Uterine smooth muscle cell (primary cell): ENCODE results near the gene CMTR2. TPM values are rescaled to one million over a fixed set of nuclear protein-coding genes. Genes with fewer than 3 reads are reported as not detected.

Experiments
- total RNA-seq: library from RNA; depleted of rRNA; stranded (reverse); fragments of >200 nt; gene quantifications from 2 replicates; pipeline ENCODE4 v1.2.3, GENCODE V29; 2014

The CMTR2 gene, protein sequence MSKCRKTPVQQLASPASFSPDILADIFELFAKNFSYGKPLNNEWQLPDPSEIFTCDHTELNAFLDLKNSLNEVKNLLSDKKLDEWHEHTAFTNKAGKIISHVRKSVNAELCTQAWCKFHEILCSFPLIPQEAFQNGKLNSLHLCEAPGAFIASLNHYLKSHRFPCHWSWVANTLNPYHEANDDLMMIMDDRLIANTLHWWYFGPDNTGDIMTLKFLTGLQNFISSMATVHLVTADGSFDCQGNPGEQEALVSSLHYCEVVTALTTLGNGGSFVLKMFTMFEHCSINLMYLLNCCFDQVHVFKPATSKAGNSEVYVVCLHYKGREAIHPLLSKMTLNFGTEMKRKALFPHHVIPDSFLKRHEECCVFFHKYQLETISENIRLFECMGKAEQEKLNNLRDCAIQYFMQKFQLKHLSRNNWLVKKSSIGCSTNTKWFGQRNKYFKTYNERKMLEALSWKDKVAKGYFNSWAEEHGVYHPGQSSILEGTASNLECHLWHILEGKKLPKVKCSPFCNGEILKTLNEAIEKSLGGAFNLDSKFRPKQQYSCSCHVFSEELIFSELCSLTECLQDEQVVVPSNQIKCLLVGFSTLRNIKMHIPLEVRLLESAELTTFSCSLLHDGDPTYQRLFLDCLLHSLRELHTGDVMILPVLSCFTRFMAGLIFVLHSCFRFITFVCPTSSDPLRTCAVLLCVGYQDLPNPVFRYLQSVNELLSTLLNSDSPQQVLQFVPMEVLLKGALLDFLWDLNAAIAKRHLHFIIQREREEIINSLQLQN
- 32.6 and 37.3 TPM in 2 replicates for total RNA-seq

DNA sequence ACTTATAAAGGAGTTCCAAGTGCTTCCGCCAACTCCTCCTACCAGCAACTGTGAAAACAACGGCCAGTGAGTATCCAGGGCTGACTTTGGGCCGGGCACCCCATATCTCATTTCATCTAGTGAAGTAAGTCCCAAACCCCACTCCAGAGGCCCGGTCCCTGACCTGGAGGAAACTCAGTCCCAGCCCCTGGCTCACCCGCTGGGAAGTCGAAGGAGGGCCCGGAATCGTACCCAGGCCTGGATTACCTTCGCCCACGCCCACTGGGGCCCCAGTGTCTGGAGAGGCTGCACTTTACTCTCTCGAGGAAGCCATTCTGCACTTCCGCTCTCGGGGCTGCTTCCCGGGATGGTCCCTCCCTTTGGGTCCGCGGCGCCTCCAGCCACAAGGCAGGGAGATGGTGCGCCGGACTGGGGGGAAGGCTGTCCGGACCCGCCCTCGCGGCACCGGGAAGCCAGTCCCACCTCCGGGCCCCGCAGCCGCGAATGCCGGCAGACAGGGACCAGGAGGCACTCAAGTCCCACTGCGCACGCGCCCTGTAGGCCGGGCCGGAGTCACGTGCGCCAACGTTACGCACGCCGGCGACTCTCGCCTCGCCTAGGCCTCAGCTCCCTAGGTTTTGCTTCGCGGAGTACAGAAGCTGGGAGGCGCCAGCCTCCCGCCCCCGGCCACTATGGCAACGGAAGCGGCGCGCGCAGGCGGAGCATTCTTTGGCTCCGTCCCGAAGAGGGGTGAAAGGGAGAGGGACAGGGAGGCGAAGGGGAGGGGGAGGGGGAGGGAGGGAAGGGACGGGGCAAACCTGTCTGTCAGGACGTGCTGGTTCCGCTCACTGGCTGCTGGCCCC, at the start of gene CMTR2:
TSS of gene CMTR2 (minus strand) at position 513 of the 842 bp plus-strand sequence. CDS start 3,482 bp downstream, outside the sequence.

Other genes with a start within 250 kb of the CMTR2 start
- gene HYDIN, start 58.7 kb downstream of the CMTR2 start, total RNA-seq = 0.33 and 1.00 TPM in 2 replicates
- gene CALB2, start 69.3 kb upstream of the CMTR2 start, total RNA-seq = 0.22 and 0.50 TPM in 2 replicates
- not detected in 2 replicates for gene TLE7, start 152.7 kb upstream of the CMTR2 start, total RNA-seq
- gene ZNF23, start 172.8 kb upstream of the CMTR2 start, total RNA-seq = 14.2 and 17.2 TPM in 2 replicates
- gene ZNF19, start 199.9 kb upstream of the CMTR2 start, total RNA-seq = 2.9 and 4.0 TPM in 2 replicates
- gene CHST4, start 237.0 kb upstream of the CMTR2 start, total RNA-seq = not detected in 2 replicates